Measurements from ENCODE around the gene FAM161A.

DNA sequence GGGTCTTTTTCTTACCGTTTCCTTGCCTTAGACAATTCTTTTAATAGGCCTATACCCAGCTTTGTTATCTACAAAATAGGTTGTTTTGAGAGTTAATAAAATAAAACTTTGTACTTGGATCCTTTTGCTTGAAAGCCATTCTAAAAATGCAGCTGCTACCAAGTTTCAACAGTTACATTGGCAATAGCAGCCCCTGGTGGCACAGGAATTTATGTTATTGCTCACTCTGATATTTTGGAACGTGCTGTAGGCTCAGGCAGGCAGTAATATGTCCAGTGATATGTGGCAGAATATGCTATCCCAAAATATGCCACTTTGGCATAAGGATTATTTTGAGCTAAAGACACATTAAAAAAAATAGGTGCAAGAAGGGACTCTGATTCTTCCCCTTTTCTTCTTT, 45.0 kb upstream of the FAM161A start:
- TF ChIP-seq, protein P1, sequence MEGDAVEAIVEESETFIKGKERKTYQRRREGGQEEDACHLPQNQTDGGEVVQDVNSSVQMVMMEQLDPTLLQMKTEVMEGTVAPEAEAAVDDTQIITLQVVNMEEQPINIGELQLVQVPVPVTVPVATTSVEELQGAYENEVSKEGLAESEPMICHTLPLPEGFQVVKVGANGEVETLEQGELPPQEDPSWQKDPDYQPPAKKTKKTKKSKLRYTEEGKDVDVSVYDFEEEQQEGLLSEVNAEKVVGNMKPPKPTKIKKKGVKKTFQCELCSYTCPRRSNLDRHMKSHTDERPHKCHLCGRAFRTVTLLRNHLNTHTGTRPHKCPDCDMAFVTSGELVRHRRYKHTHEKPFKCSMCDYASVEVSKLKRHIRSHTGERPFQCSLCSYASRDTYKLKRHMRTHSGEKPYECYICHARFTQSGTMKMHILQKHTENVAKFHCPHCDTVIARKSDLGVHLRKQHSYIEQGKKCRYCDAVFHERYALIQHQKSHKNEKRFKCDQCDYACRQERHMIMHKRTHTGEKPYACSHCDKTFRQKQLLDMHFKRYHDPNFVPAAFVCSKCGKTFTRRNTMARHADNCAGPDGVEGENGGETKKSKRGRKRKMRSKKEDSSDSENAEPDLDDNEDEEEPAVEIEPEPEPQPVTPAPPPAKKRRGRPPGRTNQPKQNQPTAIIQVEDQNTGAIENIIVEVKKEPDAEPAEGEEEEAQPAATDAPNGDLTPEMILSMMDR (IDR thresholded peaks at IDR 0.05): no peak
- TF ChIP-seq POLR2AphosphoS5 (IDR thresholded peaks at IDR 0.05): no peak
